GM19238 (cell line): ENCODE results near the gene KIAA0232.

Experiments
- DNase-seq: peaks from one replicate; pipeline ENCODE4 v3.0.0; 2011; ENCODE audit warnings: low spot score; ENCODE audit not compliant: insufficient read length

KIAA0232 gene

DNA sequence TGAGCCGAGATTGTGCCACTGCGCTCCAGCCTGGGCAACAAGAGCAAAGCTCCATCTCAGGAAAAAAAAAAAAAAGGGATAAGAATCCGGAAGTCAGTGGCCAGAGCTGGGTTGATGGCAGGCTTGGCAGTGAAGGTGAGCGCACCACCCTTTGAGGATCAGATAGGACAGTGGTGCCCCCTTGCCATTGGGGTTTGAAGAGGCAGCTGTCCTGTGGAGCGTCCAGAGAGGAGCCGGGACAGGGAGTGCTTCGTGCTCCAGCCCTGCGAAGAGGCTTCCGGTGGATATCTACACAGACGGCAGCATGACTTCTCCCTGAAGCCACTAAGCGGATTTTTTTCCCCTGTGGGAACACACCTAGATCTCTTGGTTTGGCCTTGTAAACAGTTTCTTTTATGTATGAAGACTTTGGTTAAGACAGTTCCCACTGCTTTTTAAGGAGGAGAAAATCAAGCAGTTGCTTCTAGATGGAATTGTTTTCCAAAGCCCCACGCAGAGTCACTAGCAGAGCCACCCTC lies 133.6 kb downstream of the KIAA0232 start:
- no peak for DNase-seq

DNA sequence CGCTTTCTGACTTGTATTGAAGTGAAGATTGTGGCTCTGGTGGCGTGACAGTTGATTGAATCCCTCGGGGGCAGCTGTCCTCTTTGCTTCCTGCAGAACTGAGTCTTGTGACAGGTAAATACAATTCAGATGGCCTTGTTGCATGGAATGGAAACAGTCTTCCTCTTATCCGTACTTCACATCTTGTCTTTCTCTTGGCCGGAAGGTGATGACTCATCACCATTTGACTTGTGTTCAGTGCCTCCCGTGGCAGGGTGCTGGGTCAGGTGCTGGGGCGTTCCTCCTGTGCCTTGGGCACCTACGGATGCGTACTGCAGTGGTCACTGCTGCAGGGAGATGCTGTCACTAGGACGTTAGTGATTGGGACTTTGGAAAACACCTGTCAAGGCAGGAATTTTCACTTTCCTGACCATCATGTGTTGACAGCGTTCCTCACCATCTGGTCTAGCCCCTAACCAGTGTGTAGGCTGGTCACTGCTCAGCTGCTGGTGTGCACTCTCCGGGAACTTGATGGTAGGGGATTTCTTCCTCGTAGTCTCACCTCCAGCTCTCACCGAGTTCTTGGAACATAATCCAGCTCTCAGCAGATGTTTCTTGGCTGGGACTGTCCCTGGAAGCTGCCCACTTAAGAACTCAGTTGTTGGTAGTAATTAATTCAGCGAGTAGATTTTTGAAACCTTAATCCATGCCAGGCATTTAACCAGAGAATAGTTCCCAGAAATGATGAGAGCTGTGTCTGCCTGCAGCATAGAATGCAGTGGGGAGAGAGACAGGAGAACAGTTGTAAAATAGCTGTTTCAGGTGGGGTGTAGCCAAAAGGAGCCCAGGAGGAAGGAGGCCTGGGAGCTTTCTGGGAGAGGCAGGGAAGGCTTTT lies 134.3 kb downstream of the KIAA0232 start:
- DNase-seq: no peak

DNA sequence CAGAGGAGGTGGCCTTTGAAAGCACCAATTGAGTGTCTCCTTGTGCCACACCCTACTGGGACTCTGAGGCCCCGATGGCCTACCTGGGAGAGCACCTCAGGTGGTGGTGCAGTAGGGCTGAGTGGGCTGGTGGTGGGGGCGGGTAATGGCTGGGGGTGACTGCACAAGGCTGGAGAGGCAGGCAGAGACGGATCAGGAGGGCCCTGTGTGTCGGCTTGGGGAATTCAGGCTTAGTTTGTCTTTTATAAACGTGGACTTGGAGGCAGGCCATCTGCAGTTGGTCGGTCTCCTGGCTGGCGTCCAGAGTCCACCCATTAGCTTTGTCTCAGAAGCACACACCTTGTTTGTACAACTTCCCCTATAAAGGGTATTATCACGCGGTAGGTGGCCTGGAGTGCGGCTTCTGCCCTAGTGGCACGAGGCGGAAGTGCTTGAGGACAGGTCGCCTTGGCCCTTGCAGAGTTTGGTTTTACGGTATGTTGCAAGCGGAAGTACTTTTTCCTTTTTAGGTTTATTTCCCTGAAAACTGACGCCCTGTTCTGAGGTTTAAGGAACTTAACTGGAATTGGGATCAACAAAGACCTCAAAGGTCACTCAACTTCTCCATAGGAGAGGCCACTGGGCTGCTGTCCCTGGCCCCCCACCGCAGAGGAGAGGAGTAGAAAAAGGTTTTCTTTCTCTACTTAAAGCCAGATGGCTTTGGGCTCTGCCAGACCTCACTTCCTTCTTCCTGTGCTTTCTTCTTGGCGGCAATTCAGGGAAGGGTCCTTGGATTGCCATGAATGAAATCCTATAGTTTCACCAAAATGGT lies 135.1 kb downstream of the KIAA0232 start:
- DNase-seq: no peak

DNA sequence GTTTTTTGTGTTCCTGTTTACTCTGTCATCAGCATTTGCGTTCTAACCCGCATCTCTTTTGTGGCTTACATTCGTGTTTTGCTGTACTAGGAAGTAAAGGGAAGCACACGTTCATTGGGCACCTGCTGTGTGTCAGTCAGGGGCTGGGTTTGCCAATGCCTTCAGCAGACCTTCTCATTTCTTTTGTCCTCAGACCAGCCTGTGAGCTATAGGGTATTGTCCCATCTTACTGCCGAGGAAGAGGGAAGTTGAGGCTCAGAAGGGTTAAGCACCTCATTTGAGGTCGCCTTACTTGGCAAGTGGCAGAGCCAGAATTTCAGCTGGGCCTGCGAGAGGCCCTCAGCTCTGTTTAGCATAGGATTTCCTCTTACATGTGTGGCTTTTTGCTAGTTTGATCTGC lies 135.8 kb downstream of the KIAA0232 start:
- no peak for DNase-seq

DNA sequence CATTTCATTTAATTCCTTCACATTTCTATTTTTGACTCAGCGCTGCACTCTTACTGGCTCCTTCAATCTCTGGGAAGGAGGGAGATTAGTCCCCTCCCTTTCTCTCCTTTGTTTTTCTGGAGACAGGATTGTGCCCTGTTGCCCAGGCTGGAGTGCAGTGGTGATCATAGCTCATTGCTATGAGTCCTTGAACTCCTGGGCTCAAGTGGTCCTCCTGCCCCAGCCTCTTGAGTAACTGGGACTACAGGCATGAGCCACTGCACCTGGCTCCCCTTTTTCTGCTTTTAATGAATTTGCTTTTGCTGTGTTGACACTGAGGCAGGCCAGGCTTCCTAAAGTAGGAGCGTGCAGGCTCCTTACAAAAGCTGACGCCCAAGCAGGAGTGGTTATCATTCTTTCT lies 137.6 kb downstream of the KIAA0232 start:
- DNase-seq: no peak

GRCh38 chr4:6923507-6923906 lies 141.0 kb downstream of the KIAA0232 start:
- DNase-seq: no peak

DNA sequence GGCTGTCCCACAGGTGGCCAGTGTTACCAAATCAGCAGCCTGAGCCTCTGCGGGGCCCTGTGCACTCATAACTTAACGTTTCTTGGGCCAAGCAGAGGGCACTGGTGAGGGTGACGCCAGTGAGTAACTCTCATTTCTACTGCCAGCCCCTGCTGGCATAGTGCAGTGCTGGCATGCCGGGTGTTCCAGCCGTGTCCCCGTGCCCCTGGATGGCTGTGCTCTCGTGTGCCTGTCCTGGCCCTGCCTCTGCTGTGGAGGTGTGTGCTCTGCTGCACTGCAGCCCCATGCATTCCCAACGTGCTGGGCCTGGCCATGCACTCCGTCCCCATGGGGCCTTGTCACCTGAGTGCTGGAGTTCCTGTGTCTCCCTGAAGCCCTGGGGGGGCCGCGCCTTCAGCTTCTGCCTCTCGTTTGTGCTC lies 141.8 kb downstream of the KIAA0232 start:
- DNase-seq: no peak

- no peak for DNase-seq
Measured at GRCh38 chr4:6925357-6925836, 142.9 kb downstream of the KIAA0232 start.

GRCh38 chr4:6926081-6926480 lies 143.6 kb downstream of the KIAA0232 start:
- no peak for DNase-seq

DNA sequence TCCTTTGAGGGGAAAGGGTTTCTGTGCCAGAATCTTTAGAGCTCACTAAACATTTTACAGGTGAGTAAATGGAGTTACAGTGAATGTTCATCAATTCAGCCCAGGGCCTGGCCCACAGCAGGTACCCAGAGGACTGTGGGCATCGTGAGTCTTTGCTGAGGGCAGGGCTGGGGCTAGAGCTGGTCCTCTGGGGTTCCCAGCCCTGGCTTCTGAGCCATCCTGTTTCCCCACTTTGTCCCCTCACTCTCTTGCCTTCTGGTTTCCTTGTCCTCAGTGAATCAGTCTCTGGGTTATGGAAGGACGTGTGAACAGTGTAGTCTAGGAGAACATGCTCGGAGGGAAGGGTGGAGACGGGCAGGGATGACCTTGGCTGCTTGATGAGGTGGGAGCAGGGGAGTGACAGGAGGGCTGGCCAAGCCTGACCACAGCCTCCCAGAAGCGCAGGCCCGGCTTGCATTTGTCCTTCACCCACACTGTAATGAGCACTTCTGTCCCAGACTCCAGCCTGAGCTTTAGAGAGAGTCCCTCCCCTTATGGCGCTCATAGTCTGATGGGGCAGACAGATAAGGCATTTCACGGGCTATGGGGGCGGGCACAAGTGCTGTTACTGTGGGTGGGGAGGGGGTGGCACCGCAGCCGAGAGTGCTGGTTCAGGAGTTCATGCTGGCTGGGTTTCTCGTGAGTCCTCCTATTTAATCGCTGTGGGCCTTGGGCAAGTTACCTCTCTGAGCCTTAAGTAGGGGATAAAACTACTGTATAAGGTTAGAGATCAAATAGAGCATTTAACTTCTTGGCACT lies 144.4 kb downstream of the KIAA0232 start:
- no peak for DNase-seq

GRCh38 chr4:6928081-6928480 lies 145.6 kb downstream of the KIAA0232 start:
- DNase-seq: no peak

DNA sequence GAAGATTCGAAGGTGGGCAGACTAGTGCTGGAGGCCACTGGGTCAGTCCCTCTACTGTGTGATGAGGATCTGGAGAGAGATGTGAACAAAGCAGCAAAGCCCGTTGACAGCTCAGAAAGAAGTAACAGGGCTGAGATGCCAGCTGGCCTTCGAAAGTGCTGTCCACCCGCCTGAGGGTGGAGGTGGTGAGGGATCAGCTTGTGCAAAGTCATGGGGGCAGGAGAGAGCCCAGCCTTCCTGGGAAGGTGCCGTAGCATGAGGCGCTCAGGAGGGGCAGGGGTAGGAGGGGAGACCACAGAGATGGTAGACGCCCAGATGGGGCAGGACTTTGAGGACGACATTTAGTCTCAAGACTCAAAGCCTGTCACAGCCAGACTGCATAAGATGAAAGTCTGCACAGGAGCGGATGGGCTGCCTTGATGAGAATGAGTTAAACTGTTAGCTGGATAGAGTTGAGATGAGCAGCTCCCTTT lies 146.8 kb downstream of the KIAA0232 start:
- DNase-seq: no peak

DNA sequence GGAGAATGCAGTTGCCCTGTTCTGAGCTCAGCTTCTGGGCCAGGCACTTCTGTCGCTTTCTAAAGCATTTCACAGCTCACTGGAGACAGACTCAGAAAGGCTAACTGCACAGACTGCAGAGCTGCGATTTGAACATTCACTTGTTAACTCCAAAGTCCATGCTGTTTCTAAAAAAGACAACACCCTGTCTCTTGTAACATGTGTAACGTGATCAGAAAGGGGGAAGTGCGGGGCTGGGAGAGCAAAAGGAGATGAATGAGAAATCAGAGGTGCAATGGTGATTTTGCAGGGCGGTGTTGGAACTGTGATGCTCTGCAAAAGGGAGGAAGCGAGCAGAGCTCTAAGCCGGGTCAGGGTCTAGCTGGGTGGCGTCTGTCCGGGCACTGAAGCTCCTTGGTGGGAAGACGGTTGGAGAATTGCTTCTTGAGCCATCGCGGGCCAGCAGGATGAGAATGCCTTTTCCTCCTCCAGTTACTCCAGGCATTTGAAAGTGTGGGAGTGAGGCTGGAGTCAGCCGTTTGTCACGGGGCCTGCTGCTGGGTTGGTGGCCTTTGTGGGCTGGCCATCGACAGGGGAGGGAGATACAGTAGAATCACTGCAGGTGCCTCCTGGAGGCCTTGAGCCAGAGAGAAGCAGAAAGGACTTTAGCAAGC lies 147.4 kb downstream of the KIAA0232 start:
- no peak for DNase-seq

GRCh38 chr4:6932475-6932874 lies 149.9 kb downstream of the KIAA0232 start:
- no peak for DNase-seq

DNA sequence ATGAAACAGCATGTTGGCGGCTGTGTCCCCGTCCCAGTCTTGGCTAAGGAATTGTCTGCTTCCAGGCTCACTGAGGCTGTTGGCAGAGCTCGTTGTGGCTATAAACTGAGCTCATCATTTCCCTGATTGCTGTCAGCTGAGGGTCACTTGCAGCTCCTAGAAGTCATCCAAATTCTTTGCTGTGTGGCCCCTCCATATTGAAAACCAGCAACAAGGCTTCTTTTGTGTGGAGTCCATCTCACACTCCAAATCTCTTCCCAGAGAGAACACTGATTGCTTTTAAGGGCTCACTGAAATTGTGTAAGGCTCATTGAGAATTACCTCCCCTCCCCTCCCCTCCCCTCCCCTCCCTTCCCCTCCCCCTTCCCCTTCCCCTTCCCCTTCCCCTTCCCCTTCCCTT lies 150.4 kb downstream of the KIAA0232 start:
- DNase-seq: no peak
